COR-L47 (cell line): ENCODE results near the gene FAM174B.
"Not testable (repeated sequence)": the region's sequence is repeated elsewhere in the genome, so short reads cannot be mapped to it uniquely, and the experiment has no call there.

ENCODE experiments used
- DNase-seq: peaks from one replicate; lab custom pipeline; 2025; lab: John Stamatoyannopoulos, UW

Gene FAM174B

DNA sequence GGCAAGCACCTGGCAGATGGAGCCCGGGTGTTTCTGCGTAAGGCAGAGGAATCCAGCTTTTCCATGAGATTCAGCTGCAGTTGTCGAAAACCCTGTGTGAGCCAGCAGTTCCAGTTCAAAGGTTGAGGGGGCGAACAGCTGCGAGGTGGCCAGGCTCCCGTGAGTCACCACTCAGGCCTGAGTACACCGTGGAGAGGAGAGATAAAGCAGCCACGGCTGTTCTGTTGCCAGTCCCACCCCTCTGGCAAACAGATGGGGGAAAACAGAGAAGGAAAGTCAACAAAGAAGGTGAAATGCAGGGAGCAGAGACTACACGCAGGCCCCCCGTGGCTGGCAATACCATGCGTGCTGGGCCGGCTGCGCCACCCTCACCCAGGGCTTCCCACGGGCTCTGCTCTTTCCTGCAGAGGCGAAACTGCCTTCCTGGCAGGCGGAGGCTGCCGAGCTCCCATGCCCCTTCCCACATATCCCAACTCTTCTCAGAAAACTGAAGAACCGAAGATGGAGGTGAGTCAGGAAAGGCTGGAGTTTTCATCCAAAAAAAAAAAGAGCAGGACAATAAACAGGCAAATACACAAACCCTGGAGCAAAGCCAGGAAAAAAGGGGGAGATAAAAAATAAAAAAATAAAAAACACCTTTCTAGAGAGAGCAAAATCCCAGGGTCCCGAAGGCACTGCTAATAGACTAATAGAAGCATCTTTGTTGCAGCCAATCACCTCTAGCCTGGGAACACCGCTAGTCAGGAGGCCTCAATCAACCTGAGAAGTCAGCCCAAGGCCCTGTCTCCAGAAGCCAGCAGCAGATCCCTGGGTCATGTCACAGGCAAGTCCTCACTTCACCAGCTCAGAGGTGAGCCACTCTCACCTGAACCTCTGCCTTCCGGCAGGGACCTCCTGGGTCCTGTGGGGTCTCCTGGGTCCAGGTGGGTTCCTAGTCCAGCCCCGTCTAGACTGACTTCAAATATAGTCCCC lies 37.7 kb downstream of the FAM174B start:
- DNase-seq, result peak; percentile 85

DNA sequence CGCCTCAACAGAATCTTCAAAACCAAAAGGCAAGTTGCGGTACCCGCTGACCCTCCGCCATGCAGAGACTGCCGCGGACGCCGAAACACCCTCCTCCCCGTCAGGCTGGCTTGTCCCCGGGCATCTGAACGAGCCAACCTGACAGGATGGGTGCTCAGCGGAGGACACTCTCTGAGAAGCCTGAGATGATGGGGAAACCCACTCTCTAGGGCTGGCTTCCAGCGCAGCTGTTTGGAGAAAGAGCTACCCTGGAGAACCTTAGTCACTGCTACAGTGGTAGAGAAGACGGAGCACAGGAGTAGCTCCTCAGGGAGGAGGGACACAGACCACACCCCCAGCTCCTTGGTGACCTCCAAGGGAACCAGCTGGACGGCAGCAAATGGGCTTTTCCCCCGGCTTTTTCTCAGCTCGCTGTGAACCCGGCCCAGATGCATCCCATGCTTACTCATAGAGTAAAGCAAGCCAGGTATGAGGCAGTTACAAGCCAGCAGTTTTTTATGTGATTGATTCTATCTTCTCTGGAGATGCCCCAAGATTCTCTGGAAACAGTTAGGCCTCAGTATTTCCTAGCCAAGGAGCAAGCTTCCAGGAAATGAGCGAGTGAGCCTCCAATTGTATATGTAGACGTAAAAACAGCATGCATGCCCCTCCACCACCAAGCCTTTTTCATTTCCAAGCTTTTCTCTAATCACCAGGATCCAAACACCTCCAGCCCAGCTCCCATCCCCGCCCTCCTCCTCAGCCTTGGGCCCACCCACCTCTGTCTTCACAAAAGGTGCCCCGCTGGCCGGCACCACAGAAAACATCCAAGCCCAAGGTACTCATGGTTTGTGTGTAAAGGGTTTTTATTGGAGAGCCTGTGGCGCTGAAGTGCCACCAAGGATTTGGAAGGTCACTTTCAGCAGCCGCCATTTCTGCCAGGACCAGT lies 38.7 kb downstream of the FAM174B start:
- no peak for DNase-seq

DNA sequence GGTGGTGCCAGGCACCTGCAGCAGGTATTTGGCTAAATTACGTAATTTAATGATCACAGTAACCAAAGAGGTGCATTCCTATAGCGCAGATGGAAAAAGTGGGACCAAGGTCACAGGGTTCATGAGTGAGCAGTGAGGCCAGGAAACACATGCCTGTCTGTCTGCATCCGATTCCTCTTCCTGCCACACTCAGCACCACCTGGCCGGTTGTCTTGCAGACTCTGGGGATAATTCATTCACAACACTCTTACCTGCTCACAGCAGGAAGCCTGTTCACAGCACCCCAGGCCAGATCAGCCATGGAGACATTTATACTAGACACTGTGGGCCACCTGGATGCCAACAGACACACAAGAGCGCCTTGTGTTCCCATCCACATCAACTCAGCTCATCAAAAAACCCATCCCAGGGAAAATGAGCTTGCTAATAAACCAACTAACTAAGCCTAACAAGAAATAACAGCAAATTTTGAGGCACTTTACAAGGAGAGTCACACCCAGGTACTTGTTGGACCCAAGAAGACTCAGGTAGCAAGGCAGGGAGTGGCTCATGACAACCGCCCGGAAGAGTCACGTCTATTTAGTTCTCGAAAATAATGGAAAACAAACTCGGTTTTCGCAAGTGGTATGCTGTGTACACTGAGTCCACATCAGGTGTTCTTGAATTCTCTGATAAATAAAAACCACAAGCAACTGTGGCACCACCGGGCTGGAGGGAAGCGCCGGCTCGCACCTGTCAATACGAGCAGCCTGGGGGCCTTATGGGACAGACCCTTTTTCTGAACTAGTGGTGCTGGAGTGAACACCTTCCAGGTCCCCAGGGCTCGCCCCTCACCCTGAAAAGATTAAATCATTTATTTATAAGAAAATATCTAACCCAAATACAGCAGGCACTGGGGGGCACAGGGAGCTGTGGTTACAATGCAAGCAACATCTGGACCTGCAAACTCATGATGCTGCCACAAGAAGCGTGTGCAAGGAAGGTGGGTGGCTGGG lies 40.5 kb downstream of the FAM174B start:
- no peak for DNase-seq

DNA sequence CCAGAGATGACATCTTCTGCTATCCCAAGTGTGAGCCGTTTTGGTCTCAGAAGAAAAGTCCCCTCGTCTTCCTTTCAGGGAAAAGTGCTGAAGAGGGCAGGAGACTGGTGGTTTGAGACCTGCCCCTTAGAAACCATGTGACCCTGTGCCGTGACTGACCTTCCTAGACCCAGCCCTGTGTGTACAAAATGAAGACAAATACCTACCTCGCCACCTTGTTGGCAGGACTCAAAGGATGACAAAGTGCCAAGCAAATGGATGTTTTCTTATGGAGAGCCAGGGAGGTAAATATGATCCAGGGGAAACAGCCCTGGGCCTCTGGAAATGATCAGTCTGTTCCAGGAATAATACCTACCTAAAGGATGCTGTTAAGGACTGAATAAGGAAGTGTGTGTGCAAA lies 41.3 kb downstream of the FAM174B start:
- DNase-seq, result no peak

DNA sequence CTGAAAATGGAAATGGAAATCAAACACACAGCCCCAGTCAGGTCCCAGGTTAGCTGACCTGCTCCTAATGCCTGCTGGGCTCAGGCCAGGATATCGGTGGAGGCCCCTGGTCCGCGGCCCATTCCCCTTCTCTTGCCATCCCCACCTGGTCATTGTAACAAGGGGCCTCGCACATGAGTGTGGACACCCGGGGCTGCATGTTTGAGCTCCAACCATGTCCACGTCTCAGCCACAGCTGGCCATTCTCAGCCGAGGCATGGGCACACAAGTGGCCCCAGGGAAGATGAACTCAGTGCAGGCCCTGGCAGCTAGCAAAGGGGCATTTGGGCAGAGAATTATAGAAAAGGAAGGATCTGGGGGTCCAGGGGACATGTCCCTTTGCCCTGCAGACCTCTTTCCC lies 41.7 kb downstream of the FAM174B start:
- DNase-seq, result no peak

DNA sequence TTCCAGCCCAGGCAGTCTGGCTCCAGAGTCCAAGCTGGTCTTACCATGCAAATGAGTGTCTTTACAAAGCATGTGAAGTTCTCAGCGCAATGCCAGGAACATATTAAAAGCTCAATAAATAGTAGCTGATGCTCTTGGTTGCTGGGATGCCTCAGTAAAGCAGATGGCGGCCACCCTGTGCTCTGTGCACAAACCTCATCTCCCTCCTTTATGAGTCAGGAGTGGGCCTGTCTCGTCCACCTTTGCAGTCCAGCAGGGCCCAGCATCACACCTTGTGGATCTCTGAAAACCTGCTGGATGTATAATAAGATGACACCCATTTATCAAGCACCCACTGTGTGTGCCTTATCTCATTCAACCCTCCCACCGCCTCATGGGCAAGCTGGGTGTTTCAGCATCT lies 42.7 kb downstream of the FAM174B start:
- no peak for DNase-seq

DNA sequence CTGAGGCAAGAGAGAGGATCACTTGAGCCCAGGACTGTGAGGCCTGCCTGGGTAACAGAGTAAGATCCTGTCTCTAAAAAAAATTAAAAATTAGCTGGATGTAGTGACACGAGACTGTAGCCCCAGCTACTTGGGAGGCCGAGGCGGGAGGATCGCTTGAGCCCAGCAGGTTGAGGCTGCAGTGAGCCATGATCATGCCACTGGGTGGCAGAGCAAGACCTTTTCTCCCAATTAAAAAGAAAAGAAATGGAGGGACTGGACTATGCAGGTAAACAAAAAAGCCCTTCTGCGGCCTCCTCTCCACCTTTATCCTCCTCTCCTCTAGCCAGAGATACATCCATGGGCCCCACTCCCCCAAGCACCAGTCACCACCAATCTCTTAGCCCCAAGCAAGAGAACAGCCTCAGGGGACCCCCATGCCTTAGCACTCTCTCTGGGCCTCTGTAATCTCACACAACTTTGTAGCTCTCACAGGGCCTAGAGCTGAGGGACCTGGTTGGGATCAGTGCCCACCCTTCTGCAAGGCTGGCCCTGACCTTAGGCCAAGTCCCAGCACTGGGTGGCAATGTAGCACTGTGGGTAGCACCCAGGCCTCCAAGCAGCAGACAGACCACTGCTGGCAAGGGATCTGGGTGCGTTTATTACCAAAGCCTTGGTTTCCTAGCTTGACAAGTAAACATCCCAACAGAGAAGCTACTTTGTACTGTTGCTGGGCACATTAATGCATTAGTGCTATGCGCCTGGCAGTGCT lies 43.4 kb downstream of the FAM174B start:
- no peak for DNase-seq

DNA sequence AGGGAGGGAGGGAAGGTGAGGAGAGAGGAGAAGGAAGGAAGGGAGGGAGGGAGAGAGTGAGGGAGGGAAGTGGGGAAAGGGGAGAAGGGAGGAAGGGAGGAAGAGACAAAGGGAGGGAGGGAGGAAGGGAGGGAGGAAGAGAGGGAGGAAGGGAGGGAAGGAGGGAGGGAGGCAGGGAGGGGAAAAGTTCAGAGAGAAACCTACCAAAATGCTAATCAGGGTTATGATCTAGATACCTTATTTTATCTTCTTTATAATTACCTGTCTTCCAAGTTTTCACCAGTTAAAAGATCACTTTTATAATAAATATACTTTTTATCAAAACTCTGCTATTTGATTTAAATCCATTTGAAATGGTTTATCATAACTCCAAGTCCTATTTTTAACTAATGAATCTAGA lies 44.4 kb downstream of the FAM174B start:
- no peak for DNase-seq

DNA sequence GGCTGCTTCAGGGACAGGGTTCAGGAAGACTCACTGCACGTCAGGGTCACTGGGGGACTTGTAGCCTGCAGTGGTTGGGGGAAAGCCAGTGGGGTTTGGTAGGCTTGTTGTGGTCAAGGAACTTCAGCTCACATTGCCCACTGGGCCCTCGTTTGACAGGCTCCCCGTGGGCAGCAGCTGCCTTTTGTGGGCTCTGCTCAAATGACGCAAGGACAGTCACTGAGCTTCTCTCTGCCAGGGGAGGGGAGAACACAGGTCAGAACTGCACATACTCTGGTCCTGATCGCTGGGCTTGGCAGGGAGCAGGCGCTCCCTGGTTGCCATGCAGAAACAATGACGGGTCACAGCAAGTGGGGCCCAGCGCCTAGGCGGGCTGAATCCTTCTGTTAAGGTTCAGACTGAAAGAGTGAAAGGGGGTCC lies 45.5 kb downstream of the FAM174B start:
- no peak for DNase-seq

DNA sequence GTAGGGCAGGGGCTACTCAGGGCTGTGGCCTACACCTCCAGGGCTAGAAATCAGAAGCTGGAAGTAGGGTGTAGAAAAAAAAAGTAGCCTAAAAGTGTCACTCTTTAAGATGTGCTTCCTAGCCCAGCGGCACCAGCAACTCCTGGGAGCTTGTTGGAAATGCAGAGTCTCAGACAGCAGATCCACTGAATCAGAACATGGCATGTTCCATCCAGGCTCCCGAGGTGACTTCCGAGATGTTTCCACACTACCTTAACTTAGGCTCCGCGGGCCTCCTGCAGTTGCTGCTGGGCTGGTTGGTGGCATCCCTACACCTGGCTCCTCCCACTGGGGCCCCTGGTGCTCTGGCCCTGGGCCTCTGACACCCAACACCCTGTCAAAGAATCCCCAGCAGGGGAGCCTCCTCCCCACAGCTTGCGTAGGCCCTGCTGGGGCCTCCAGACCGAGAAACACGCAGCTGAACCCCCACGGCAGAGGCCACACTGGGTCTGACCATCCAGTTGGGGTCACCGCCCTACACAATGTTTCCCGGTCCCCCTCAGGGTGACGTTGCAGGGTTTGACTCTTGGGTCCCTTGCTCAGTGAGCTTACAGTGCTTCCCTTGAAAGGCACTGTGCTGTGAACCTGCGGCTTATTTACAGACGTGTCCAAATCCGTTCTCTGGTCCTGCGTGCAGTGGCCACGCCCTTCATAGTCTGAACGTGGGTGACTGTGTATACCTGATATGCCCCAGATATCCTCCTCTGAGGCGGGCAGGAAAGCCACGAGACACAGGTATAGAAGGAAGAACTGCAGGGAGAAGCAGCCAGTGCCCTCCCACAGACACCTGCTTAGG lies 46.5 kb downstream of the FAM174B start:
- DNase-seq, result no peak

DNA sequence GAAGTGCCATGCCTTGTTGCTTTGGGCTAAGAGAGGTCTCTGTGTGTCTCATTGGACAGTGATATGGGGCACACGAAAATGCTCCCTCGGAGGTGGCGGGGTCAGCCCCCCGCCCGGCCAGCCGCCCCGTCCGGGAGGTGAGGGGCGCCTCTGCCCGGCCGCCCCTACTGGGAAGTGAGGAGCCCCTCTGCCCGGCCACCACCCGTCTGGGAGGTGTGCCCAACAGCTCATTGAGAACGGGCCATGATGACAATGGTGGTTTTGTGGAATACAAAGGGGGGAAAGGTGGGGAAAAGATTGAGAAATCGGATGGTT lies 48.8 kb downstream of the FAM174B start:
- DNase-seq, result not testable (repeated sequence)

DNA sequence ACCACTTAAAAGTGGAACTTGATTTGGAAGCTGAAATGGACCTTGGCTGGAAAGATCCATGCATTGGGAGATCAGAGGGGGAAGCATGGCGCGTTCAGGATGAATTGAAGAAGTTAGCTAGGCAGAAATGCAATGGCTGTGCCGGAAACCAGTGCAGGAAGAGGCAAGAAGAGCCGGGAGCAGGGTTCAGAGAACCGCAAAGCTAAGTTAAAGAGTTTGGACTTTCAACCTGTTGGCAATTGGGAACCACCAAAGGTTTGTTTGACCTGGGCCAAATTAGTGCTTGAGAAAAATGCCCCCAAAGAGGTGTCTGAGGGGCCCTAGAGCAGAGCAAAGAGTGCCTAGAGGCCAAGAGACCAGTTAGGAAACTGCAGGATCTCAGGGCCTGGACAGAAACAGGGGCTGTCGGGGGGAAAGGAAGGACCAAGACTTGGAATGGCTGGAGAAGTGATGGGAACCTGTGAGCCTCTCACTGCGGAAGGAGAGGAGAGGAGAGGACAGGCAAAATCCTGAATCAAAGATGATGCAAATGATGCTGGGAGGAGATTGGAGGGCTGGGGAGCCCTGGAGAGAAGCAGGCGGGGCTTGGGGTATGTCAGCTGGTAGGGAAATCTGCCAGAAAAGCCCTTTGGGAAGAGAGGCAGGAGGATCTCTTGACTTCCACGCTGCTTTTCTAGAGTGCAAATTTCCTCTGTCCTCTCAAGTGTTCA lies 49.3 kb downstream of the FAM174B start:
- DNase-seq, result no peak

DNA sequence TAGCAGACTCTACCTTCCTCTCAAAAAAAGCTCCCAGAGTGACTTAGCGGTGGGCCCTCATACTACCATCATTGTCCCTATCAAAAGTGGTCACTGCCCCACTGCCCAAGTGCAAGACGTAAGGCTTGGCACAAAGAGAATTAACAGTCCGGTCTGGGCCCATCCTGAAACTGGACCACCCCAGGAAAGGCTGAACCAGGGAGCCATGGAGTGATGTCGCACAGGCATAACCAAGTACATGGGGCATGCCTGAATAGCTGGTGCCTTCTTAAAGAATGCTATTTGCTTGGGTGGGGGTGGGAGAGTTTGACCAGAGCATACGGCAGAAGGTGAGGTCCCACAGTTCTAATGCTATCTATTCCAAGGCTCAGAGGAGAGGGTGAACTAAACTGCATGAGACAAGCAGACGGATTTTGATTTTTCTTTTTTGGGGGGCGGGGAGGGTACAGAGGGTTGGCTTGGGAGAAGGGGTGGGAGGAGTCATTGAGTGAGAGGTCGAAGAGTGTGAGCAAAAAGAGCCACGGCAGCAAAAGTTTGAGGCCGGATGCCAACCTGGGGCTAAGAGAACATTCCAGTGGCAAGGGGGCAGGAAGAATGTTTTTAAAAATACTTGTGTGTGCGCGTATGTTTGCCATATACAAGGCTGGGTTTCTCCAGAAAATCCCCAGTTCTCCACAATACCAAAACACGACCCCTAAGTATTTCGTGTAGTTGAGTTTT lies 50.2 kb downstream of the FAM174B start:
- DNase-seq, result no peak

DNA sequence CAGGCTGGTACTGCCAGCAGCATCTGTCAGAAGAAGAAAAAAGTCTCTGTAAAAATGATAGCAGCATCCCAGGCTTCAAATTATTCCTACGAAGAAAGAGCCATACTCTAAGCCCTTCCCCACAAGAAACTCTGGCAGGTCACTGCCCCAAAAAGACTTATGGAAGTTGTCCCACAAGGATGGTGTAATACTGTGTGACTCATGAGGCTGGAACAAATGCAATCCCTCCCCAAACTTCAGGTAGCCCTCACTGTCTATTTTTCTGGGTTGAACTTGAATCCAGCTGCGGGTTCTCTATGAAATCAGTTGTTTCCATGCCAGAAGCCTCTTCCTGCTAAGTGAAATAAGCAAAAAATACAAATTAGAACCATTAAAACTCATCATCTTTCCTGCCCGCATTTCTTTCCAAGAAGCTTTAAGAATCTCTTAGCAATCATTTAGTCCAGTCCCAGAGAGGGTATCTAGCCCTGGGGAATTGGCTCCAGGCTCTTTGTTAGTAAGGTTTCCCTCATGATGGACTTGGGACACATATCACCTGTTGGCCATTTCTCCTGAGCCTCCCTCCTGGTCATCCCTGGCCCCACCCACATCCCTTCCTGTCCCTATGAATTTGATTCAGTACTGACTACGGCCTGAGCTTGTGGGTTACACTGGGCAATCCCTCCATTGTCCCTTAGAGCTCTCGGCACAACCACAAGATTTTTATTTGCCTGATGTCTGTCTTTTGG lies 51.7 kb downstream of the FAM174B start:
- no peak for DNase-seq

DNA sequence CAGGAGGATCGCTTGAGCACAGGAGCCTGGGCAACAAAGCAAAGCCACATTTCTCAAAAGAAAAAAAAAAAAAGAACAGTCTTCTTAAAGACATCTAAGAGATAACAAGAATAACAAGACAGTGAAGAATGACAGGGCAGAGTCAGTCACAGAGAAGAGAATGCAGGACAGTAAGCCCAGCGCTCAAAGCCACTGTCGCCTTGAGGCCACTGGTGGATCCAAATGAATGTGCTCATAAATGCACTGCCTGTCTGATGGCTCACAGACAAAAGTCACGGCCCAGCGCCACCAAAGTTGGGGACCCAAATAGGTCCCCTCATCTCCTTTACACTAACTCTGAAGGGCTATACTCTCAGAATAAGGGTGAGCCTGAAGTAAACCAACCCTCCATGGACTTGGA lies 52.3 kb downstream of the FAM174B start:
- no peak for DNase-seq

DNA sequence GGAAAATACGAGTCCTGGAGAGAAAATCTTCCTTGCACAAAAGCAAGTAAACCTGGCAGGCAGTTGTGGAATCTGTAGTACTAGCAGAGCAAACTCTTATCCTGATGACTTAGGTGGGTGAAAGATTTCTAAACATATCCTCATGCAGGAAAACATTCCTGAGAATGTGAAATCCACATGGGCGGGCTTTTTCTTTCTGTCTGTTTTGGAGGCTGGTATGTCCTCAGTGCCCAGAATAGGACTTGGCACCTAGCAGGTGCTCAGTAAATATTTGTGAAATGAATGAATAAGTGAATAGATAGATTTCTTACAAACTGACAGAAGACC lies 53.3 kb downstream of the FAM174B start:
- no peak for DNase-seq

DNA sequence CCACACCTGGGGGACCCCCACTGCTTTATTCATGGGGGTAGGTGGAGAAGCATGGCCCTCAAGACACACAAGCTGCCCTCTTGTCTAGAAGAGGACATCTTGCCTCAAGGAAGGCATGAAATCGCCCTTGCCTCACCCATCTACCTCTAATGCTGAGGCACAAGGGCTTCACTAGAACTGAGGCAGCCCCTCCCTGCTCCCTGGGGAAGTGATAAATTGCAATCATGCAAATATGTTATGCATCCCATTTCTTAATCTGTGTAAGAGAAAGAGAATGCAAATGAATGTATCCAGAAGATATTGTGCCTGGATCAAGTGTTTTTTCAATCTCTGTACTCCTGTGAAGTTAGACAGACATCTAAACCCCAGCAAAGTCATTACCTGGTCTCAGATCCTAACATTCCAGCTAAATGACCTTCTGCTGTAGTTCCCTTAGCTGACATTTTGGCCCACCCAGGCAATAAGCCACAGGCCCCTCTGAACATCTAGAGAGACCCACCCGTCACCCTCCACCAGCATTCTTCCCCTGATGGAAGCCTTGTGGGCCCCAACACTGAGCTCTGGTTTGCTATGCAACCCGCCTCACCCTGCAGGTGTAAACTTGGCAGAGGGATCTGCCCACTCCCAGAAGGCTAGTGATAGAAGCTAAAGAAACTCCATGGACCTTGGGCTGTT lies 53.8 kb downstream of the FAM174B start:
- no peak for DNase-seq

DNA sequence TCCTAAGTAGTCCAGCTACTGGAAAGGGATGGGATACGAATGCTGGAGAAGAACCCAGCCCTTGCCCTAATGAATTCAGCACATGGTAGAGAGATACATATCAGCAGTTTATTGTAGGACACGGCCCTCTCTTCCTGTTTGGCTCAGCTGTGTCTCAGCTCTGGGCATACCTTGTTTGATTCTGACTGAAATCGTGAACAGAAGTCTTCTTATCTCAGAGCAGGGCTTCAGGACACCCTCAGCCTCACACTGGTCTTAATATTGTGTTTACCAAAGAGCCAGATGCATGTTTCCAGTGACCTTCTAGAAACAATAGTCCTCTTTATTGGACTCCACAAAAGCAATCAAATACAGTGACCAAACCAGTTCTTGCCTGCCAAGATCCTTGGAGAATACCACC lies 54.7 kb downstream of the FAM174B start:
- no peak for DNase-seq
